Vagina (tissue), 2 donors: ENCODE results near the gene SGF29.

ENCODE experiments used
- CTCF ChIP-seq, 3 experiments: fragments of 450-650 bp in 2 of 3; fragments of 200-600 bp in 1 of 3; sonication (generic) in 1 of 3; IDR thresholded peaks; one replicate each; pipeline ENCODE4 v1.5.1; 2017 to 2019; ENCODE audit warnings: antibody characterized with exemption in 3 of 3, mild to moderate bottlenecking in 2 of 3, moderate library complexity in 2 of 3
- POLR2A ChIP-seq, 2 donors: fragments of 450-650 bp; IDR thresholded peaks; one replicate each; pipeline ENCODE4 v1.6.1; 2017; ENCODE audit warnings: antibody characterized with exemption in 2 of 2, mild to moderate bottlenecking in 2 of 2, moderate library complexity in 2 of 2

DNA sequence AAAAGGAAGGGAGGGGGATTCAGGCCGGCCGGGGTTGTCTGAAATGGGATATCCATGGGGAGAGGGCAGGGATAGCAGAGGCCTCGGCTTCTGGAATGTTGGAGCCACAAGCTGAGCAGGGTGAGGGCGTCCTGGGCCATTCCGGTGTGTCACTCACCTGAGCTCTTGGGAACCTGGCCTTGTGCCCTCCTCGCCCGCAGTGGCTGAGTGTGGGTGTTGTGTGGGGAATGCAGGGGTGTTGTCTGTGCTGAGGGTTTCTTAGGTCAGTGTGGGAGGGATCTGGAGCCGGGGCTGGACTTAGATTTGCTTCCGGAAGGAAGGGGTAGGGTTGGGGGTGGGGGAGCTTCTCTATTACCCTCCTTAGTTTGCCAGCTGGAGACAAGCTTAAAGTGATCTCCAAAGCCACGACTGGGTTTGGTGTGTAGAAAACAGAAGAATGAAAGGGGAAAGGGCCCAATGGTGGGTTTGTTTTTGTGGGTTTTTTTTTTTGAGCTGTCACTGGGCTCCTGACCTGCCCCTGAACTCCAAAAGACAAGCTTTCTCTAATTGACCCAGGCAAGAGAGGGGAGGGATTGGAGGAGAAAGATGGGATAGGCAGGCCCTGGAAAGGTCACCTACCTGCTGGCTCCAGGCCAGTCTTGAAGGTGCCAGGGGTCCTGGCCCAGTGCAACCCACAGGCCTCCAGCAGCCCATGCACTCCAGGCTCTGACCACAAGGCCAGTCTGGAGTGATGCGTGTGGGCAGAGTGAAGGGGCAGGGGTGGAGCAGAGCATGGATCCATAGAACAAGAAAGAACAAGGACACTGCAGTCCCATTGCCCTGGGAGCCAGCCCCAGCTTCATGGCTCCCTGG, 43.3 kb downstream of the SGF29 start, which contains the start of gene SULT1A2:
- TF ChIP-seq CTCF (IDR thresholded peaks at IDR 0.05) (no peak), POLR2A (IDR thresholded peaks at IDR 0.05) (no peak)
